GM19025 (cell line): ENCODE measurements around the gene CNOT9.

Experiments used
- ATAC-seq: cut with Tn5 transposase; IDR thresholded peaks from one replicate; pipeline ENCODE4 v1.9.1; 2021; ENCODE audit warnings: mild to moderate bottlenecking, low read depth, moderate library complexity; ENCODE audit not compliant: unreplicated experiment

Gene CNOT9

DNA sequence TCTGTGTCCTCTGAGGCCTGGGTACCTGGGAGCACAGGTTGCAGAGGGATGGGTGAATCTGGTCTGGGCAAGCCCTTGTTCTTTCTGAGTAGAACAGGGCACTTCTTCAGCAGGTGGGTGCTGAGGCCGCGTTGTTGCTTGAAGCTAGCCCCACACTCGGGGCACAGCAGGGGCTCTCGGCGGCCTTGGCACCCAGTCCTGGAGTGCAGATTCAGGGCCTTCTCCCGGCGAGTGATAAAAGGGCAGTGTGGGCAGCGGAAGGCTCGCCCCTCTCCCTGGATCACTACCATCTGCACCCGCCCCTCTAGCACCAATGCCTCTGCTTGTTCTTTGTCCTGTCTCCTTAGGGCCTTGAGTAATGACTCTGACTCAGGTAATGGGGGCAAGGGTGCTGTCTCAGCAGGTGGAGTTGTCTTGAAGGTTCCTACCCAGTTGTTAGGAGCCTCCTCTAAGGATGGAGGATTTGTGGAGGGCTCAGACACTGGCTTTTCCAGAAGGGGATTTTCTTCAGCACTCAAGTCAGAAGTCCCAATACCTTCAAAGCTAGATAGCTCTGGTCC is 75.2 kb downstream of the CNOT9 start:
- no peak for ATAC-seq

DNA sequence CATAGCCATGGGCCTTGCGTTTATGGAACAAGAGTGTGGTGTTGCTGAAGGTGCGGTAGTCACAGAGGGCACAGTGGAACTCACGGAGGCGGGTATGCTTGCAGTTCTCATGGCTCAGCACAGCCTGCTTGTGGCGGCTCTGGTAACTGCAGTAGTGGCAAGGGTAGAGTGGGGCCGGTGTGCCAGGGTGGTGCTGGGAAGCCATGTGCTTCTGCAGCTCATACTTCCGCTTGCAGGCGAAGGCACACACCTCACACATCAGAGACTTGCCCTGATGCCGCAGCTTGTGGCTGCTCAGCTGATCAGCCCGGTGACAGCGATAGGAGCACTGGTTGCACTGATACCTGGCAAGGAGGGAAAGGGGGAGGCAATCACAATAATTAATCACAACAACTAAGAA is 76.1 kb downstream of the CNOT9 start:
- ATAC-seq: no peak

- ATAC-seq: peak; percentile 56
Measured at GRCh38 chr2:218645126-218645525, 76.5 kb downstream of the CNOT9 start.
